ENCODE results near the gene P3H1.
"Not testable (repeated sequence)": the region's sequence is repeated elsewhere in the genome, so short reads cannot be mapped to it uniquely, and the experiment has no call there.

GRCh38 chr1:42712808-42713207 lies 54.0 kb downstream of the P3H1 start:
- not testable (repeated sequence) for TF ChIP-seq CTCF, POLR2A, EP300 (IDR thresholded peaks at IDR 0.05)
